ENCODE measurements around the gene ZBTB46.
A peak's percentile ranks its signal among the peaks of the same experiment; 100 is the strongest.
"Not testable (repeated sequence)": the region's sequence is repeated elsewhere in the genome, so short reads cannot be mapped to it uniquely, and the experiment has no call there.

The ZBTB46 gene

GRCh38 chr20:63787302-63787701 is 43.8 kb downstream of the ZBTB46 start:
- no peak for DNase-seq

GRCh38 chr20:63785691-63786131 is 45.4 kb downstream of the ZBTB46 start:
- DNase-seq: no peak

- DNase-seq: no peak
Observed at GRCh38 chr20:63783970-63784369, 47.1 kb downstream of the ZBTB46 start.

- peak; percentile 35 to 41 for DNase-seq
Observed at GRCh38 chr20:63782521-63782971, 48.5 kb downstream of the ZBTB46 start.

GRCh38 chr20:63782051-63782471 is 49.0 kb downstream of the ZBTB46 start:
- peak; percentile 11 for DNase-seq

- no peak for DNase-seq
Observed at GRCh38 chr20:63781181-63781580, 49.9 kb downstream of the ZBTB46 start.

GRCh38 chr20:63778857-63779256 is 52.2 kb downstream of the ZBTB46 start:
- no peak for DNase-seq

GRCh38 chr20:63778034-63778752 is 52.9 kb downstream of the ZBTB46 start:
- no peak for DNase-seq

GRCh38 chr20:63777614-63778013 is 53.5 kb downstream of the ZBTB46 start:
- no peak for DNase-seq

- DNase-seq: not testable (repeated sequence)
Observed at GRCh38 chr20:63776875-63777274, 54.2 kb downstream of the ZBTB46 start.

GRCh38 chr20:63775096-63775978 is 55.7 kb downstream of the ZBTB46 start:
- no peak for DNase-seq

GRCh38 chr20:63774306-63774705 is 56.8 kb downstream of the ZBTB46 start:
- DNase-seq: no peak

- no peak for DNase-seq
Observed at GRCh38 chr20:63773571-63774241, 57.4 kb downstream of the ZBTB46 start.

GRCh38 chr20:63772781-63773518 is 58.1 kb downstream of the ZBTB46 start:
- no peak for DNase-seq

- DNase-seq: no peak
Observed at GRCh38 chr20:63771046-63771707, 59.9 kb downstream of the ZBTB46 start.

- DNase-seq: no peak
Observed at GRCh38 chr20:63769891-63770474, 61.1 kb downstream of the ZBTB46 start.

GRCh38 chr20:63768591-63769515 is 62.2 kb downstream of the ZBTB46 start:
- DNase-seq: no peak

- DNase-seq: no peak
Observed at GRCh38 chr20:63767886-63768285, 63.2 kb downstream of the ZBTB46 start.

GRCh38 chr20:63767456-63767855 is 63.6 kb downstream of the ZBTB46 start:
- DNase-seq: no peak

GRCh38 chr20:63766695-63767426 is 64.2 kb downstream of the ZBTB46 start:
- no peak for DNase-seq

All from activated CD4-positive, alpha-beta T cell treated with anti-CD3 and anti-CD28 coated beads, Interleukin-2, amount 50 U/mL, for 4 hours (primary cell).